Cardiac muscle cell (in vitro differentiated cells and primary cell): ENCODE measurements around the gene TRIM54. TPM values are rescaled to one million over a fixed set of nuclear protein-coding genes. Genes with fewer than 3 reads are reported as not detected.

Experiments
- DNase-seq, 2 donors: peaks; one replicate each; pipeline versions ENCODE4 v3.0.0 to v3.0.0-alpha.2; 2010 to 2017; ENCODE audit warnings: low read depth in 1 of 2, low spot score in 1 of 2
- H3K27ac ChIP-seq: fragments of 200-600 bp; sonication (generic); 2 replicates; pipeline ENCODE4 v1.5.1; 2016
- H3K27me3 ChIP-seq: fragments of 200-600 bp; sonication (generic); 2 replicates; pipeline ENCODE4 v1.6.0; 2016; ENCODE audit warnings: control low read depth
- H3K36me3 ChIP-seq: fragments of 200-600 bp; sonication (generic); 2 replicates; pipeline ENCODE4 v1.5.1; 2016; ENCODE audit warnings: control low read depth
- H3K4me1 ChIP-seq: fragments of 200-600 bp; sonication (generic); 2 replicates; pipeline ENCODE4 v1.8.1; 2017; ENCODE audit warnings: low read depth, mild to moderate bottlenecking, mixed run types
- H3K4me3 ChIP-seq: fragments of 200-600 bp; sonication (generic); 2 replicates; pipeline ENCODE4 v1.5.1; 2016; ENCODE audit warnings: mild to moderate bottlenecking
- H3K9me3 ChIP-seq: fragments of 200-600 bp; sonication (generic); 2 replicates; pipeline ENCODE4 v1.5.1; 2017; ENCODE audit warnings: low read depth, mild to moderate bottlenecking, control low read depth
- polyA plus RNA-seq: library from polyadenylated mRNA; unstranded; fragments of >200 nt; fragmentation: Nextera tagmentation; extraction: Ambion mirVana; gene quantifications from 2 replicates; pipeline ENCODE4 v1.2.1, GENCODE V29; 2016
- total RNA-seq: library from RNA; depleted of rRNA; stranded (reverse); fragments of >200 nt; gene quantifications from 2 replicates; pipeline ENCODE4 v1.2.3, GENCODE V29; 2016
- TF ChIP-seq, protein P1 (sequence below): IDR thresholded peaks from 2 replicates; pipeline ENCODE4 v1.5.1; 2012; ENCODE audit warnings: low read depth, mild to moderate bottlenecking, low read length

TRIM54 gene
- total and polyA plus RNA-seq, 2 experiments from 2014 or later = 46.7 to 65.9 TPM

DNA sequence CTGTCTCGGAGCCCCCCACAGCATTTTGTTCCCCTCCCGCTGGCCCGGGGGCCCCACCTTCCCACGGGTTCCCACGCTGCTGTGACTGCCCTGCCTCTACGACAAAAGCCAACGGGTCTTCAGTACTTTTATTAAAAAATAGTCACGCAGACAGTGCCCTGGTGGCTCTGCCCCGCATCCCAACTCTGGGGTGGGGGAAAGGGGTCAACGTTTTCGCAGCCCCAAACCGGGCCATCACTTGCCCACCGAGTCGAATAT, 25.0 kb downstream of the TRIM54 start:
- TF ChIP-seq, protein P1, sequence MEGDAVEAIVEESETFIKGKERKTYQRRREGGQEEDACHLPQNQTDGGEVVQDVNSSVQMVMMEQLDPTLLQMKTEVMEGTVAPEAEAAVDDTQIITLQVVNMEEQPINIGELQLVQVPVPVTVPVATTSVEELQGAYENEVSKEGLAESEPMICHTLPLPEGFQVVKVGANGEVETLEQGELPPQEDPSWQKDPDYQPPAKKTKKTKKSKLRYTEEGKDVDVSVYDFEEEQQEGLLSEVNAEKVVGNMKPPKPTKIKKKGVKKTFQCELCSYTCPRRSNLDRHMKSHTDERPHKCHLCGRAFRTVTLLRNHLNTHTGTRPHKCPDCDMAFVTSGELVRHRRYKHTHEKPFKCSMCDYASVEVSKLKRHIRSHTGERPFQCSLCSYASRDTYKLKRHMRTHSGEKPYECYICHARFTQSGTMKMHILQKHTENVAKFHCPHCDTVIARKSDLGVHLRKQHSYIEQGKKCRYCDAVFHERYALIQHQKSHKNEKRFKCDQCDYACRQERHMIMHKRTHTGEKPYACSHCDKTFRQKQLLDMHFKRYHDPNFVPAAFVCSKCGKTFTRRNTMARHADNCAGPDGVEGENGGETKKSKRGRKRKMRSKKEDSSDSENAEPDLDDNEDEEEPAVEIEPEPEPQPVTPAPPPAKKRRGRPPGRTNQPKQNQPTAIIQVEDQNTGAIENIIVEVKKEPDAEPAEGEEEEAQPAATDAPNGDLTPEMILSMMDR = no peak
- no peaks in the 10 kb centered on the region for H3K9me3 ChIP-seq
- H3K4me3 ChIP-seq = no peak overlapping the region
- no peaks in the 10 kb centered on the region for H3K4me1 ChIP-seq
- peaks cover 40% of the 10 kb centered on the region for H3K27me3 ChIP-seq
- H3K36me3 ChIP-seq = peaks cover 6% of the 10 kb centered on the region
- no peak overlapping the region for H3K27ac ChIP-seq
- DNase-seq = no peak

- DNase-seq = peak in 1 of 2 donors; percentile 52
- H3K4me1 ChIP-seq = no peaks in the 10 kb centered on the region
- TF ChIP-seq, protein P1 = no peak
- peaks cover 6% of the 10 kb centered on the region for H3K36me3 ChIP-seq
- peaks cover 40% of the 10 kb centered on the region for H3K27me3 ChIP-seq
- H3K27ac ChIP-seq = no peak overlapping the region
- H3K4me3 ChIP-seq = no peak overlapping the region
- H3K9me3 ChIP-seq = no peaks in the 10 kb centered on the region
Observed at GRCh38 chr2:27307545-27308358, 25.5 kb downstream of the TRIM54 start.

DNA sequence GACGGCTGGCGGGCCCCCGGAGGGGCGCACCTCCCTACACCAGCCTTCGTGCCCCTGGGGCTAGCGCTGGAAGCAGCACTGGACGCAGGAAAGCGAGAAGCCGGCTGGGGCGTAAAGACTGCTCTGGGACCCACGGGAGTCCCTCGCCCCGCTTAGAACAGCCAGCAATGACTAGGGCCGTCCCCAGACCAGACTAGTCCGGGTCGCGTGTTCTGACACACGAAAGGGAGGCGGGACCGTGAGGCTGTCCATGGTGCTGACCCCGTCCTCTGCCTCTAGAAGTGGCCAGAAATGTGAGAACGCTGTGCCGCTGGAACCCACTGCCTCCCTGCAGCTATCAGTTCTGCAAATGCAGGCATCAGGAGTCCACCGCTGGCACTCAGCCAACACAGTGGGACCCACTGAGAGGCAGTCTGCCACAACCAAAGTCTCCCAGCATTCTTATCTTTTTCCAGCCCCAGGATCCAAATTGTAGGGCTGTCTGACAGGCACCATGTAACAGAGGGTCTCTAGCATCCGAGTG, 26.2 kb downstream of the TRIM54 start, which contains the start of gene UCN:
Gene UCN (minus strand): TSS at position 87 of the 523 bp plus-strand sequence. CDS start 550 bp downstream, outside the sequence.
- Histone ChIP-seq H3K4me1 (no peaks in the 10 kb centered on the region), H3K9me3 (no peaks in the 10 kb centered on the region), H3K4me3 (no peak within 1 kb of the TSS), H3K27ac (no peak within 1 kb of the TSS), H3K36me3 (peaks cover 6% of the 10 kb centered on the region), H3K27me3 (peaks cover 40% of the 10 kb centered on the region)
- DNase-seq = peak; percentile 62 to 91
- TF ChIP-seq, protein P1 = no peak

DNA sequence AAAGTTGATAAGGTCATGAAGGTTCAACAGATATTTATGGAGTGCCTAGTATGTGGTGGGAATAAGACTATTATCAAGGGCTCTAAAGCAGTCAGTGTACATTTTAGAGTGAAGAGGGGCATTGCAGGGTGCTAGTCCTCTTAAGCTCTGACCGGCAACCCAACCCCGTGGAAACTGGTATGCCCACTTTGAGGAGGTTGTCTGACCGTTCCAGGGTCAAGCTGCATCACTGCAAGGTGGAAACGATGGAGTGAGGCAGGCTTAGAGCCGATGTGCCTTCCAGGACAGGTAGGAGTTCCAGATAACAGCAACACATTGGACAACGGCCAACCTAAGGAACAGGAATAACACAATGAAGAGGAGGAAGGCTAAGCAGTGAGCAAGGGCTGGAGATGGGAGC, 27.4 kb downstream of the TRIM54 start:
- H3K9me3 ChIP-seq = no peaks in the 10 kb centered on the region
- TF ChIP-seq, protein P1 = no peak
- no peak overlapping the region for H3K4me3 ChIP-seq
- no peak for DNase-seq
- H3K36me3 ChIP-seq = peaks cover 6% of the 10 kb centered on the region
- no peaks in the 10 kb centered on the region for H3K4me1 ChIP-seq
- H3K27ac ChIP-seq = no peak overlapping the region
- peaks cover 35% of the 10 kb centered on the region for H3K27me3 ChIP-seq

GRCh38 chr2:27312152-27312551, 29.9 kb downstream of the TRIM54 start:
- H3K9me3 ChIP-seq = no peaks in the 10 kb centered on the region
- no peaks in the 10 kb centered on the region for H3K36me3 ChIP-seq
- H3K4me1 ChIP-seq = no peaks in the 10 kb centered on the region
- no peak for DNase-seq
- peaks cover 10% of the 10 kb centered on the region for H3K27me3 ChIP-seq
- H3K4me3 ChIP-seq = no peak overlapping the region
- TF ChIP-seq, protein P1 = no peak
- H3K27ac ChIP-seq = no peak overlapping the region
